ENCODE data around the gene ABCC5. TPM values are rescaled to one million over a fixed set of nuclear protein-coding genes. Genes with fewer than 3 reads are reported as not detected.

ABCC5 gene
- total and polyA plus RNA-seq, 2 experiments from 2014 or later, result 68.8 to 92.0 TPM

GRCh38 chr3:183912895-183913579 is 104.6 kb downstream of the ABCC5 start:
- H3K4me1 ChIP-seq (ENCODE audit: low read depth), result no peaks in the 10 kb centered on the region
- H3K27me3 ChIP-seq, result no peaks in the 10 kb centered on the region
- DNase-seq (ENCODE audit: low read depth in 1 of 2, low spot score in 1 of 2), result no peak
- no peak for TF ChIP-seq CTCF (IDR thresholded peaks at IDR 0.05; ENCODE audit: low read depth, low read length)
- H3K9me3 ChIP-seq (ENCODE audit: low read depth), result no peaks in the 10 kb centered on the region
- no peak overlapping the region for H3K4me3 ChIP-seq
- no peak overlapping the region for H3K27ac ChIP-seq
- H3K36me3 ChIP-seq, result no peaks in the 10 kb centered on the region

GRCh38 chr3:183911763-183912506 is 105.7 kb downstream of the ABCC5 start:
- Histone ChIP-seq H3K36me3 (no peaks in the 10 kb centered on the region), H3K9me3 (ENCODE audit: low read depth) (no peaks in the 10 kb centered on the region), H3K4me3 (no peak overlapping the region), H3K4me1 (ENCODE audit: low read depth) (no peaks in the 10 kb centered on the region), H3K27me3 (no peaks in the 10 kb centered on the region), H3K27ac (no peak overlapping the region)
- no peak for TF ChIP-seq CTCF (IDR thresholded peaks at IDR 0.05; ENCODE audit: low read depth, low read length)
- peak in 1 of 2 donors; percentile 24 for DNase-seq (ENCODE audit: low read depth in 1 of 2, low spot score in 1 of 2)

GRCh38 chr3:183911087-183911486 is 106.6 kb downstream of the ABCC5 start:
- Histone ChIP-seq H3K27me3 (no peaks in the 10 kb centered on the region), H3K36me3 (no peaks in the 10 kb centered on the region), H3K4me1 (ENCODE audit: low read depth) (no peaks in the 10 kb centered on the region), H3K4me3 (no peak overlapping the region), H3K27ac (no peak overlapping the region), H3K9me3 (ENCODE audit: low read depth) (no peaks in the 10 kb centered on the region)
- TF ChIP-seq CTCF (IDR thresholded peaks at IDR 0.05; ENCODE audit: low read depth, low read length), result no peak
- DNase-seq (ENCODE audit: low read depth in 1 of 2, low spot score in 1 of 2), result no peak

- Histone ChIP-seq H3K36me3 (no peaks in the 10 kb centered on the region), H3K27ac (no peak overlapping the region), H3K27me3 (no peaks in the 10 kb centered on the region), H3K4me1 (ENCODE audit: low read depth) (no peaks in the 10 kb centered on the region), H3K4me3 (no peak overlapping the region), H3K9me3 (ENCODE audit: low read depth) (no peaks in the 10 kb centered on the region)
- no peak for TF ChIP-seq CTCF (IDR thresholded peaks at IDR 0.05; ENCODE audit: low read depth, low read length)
- no peak for DNase-seq (ENCODE audit: low read depth in 1 of 2, low spot score in 1 of 2)
Measured at GRCh38 chr3:183909030-183909600, 108.6 kb downstream of the ABCC5 start.

- no peak for TF ChIP-seq CTCF (IDR thresholded peaks at IDR 0.05; ENCODE audit: low read depth, low read length)
- Histone ChIP-seq H3K27ac (no peak overlapping the region), H3K9me3 (ENCODE audit: low read depth) (no peaks in the 10 kb centered on the region), H3K4me1 (ENCODE audit: low read depth) (no peaks in the 10 kb centered on the region), H3K27me3 (no peaks in the 10 kb centered on the region), H3K36me3 (no peaks in the 10 kb centered on the region), H3K4me3 (no peak overlapping the region)
- no peak for DNase-seq (ENCODE audit: low read depth in 1 of 2, low spot score in 1 of 2)
Measured at GRCh38 chr3:183907911-183908331, 109.8 kb downstream of the ABCC5 start.

Data from cardiac muscle cell (in vitro differentiated cells and primary cell).